ENCODE measurements around the gene ARMC3. TPM values are rescaled to one million over a fixed set of nuclear protein-coding genes. Genes with fewer than 3 reads are reported as not detected.
A peak's percentile ranks its signal among the peaks of the same experiment; 100 is the strongest.

ARMC3 gene
- total RNA-seq, 1 experiment from 2014 or later: 0.61 TPM

DNA sequence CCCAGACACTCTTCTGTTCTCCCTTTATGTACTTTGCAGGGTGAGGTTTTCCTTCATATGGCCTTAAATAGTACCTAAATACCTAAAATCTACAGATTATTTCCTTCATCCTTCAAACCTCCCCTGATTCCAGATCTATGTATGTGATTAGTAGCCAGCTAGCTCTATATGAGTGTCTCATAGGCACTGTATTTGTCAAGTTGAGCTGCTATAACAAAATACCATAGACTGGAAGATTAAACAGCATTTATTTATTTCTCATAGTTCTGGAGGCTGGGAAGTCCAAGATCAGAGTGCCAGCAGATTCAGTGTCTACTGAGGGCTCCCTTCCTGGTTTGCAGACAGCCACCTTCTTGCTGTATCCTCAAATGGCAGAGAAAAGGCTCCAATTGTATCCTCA, 106.9 kb downstream of the ARMC3 start:
- ChIA-PET POLR2A (no interaction called here), CTCF (interaction anchor here (1.4 kb wide), 1 partner anchor 17 kb away, joined by 3 read pairs; no protein-coding TSS in a partner anchor)
- intact Hi-C loops (cut with micrococcal nuclease; ENCODE audit: unreplicated experiment): loop anchor here (2.0 kb wide), 1 partner anchor 20 kb away; no protein-coding TSS in a partner anchor
- Histone ChIP-seq H3K27me3 (replicated peaks; ENCODE audit: control insufficient read depth, insufficient read depth, low read length) (no peaks in the 10 kb centered on the region; the same call in 1 of the 2 replicates), H3K4me1 (no peaks in the 10 kb centered on the region), H3K4me3 (ENCODE audit: low read depth, low read length) (no peak overlapping the region), H3K9me3 (no peaks in the 10 kb centered on the region), H3K36me3 (ENCODE audit: control insufficient read depth, insufficient read depth, low read length) (no peaks in the 10 kb centered on the region)
- H3K27me3 Mint-ChIP-seq (ENCODE audit: insufficient read depth, unreplicated experiment): peaks cover 11% of the 10 kb centered on the region
- H3K36me3 Mint-ChIP-seq (ENCODE audit: insufficient read depth, unreplicated experiment): no peaks in the 10 kb centered on the region
- no peak for DNase-seq
- TF ChIP-seq, protein P1, sequence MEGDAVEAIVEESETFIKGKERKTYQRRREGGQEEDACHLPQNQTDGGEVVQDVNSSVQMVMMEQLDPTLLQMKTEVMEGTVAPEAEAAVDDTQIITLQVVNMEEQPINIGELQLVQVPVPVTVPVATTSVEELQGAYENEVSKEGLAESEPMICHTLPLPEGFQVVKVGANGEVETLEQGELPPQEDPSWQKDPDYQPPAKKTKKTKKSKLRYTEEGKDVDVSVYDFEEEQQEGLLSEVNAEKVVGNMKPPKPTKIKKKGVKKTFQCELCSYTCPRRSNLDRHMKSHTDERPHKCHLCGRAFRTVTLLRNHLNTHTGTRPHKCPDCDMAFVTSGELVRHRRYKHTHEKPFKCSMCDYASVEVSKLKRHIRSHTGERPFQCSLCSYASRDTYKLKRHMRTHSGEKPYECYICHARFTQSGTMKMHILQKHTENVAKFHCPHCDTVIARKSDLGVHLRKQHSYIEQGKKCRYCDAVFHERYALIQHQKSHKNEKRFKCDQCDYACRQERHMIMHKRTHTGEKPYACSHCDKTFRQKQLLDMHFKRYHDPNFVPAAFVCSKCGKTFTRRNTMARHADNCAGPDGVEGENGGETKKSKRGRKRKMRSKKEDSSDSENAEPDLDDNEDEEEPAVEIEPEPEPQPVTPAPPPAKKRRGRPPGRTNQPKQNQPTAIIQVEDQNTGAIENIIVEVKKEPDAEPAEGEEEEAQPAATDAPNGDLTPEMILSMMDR (IDR thresholded peaks at IDR 0.05; ENCODE audit: insufficient read depth in 1 of 2, low read depth in 1 of 2, low read length in 1 of 2, severe bottlenecking in 1 of 2, unreplicated experiment in 1 of 2): no peak
- H3K4me1 Mint-ChIP-seq (ENCODE audit: low read depth, unreplicated experiment): no peaks in the 10 kb centered on the region
- no TSS peak for BruUV-seq (replicated peaks)
- H3K9me3 Mint-ChIP-seq (ENCODE audit: unreplicated experiment): no peaks in the 10 kb centered on the region
- H3K4me3 Mint-ChIP-seq (ENCODE audit: unreplicated experiment): no peak overlapping the region
- H3K27ac Mint-ChIP-seq (ENCODE audit: unreplicated experiment): no peak overlapping the region

DNA sequence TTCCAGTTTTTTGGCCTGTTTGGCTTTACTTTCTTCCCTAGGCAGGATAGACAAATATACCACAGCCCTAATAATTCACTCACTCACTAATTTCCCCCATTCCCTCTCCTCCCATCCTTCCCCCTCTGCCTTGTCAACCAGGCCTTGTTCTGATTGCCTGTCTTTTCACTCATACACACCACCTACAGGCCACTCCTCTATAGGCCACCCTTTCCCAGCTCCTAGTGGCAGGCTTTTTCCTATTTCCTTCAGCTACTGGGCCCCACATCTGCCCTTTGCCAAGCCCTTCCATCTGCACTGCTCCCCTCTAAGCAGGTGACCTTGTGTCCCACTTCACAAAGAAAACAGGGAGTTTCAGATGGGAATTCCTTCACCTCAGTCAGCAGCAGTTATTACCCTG, 107.7 kb downstream of the ARMC3 start:
- DNase-seq: peak in 1 of 2 experiments; percentile 52
- Histone ChIP-seq H3K4me1 (no peaks in the 10 kb centered on the region), H3K4me3 (ENCODE audit: low read depth, low read length) (no peak overlapping the region), H3K36me3 (ENCODE audit: control insufficient read depth, insufficient read depth, low read length) (no peaks in the 10 kb centered on the region), H3K27me3 (replicated peaks; ENCODE audit: control insufficient read depth, insufficient read depth, low read length) (no peaks in the 10 kb centered on the region; the same call in 1 of the 2 replicates), H3K9me3 (no peaks in the 10 kb centered on the region)
- BruUV-seq (replicated peaks): no TSS peak
- Mint-ChIP-seq H3K4me3 (ENCODE audit: unreplicated experiment) (no peak overlapping the region), H3K27ac (ENCODE audit: unreplicated experiment) (no peak overlapping the region), H3K27me3 (ENCODE audit: insufficient read depth, unreplicated experiment) (peaks cover 8% of the 10 kb centered on the region), H3K4me1 (ENCODE audit: low read depth, unreplicated experiment) (no peaks in the 10 kb centered on the region), H3K9me3 (ENCODE audit: unreplicated experiment) (no peaks in the 10 kb centered on the region), H3K36me3 (ENCODE audit: insufficient read depth, unreplicated experiment) (no peaks in the 10 kb centered on the region)
- POLR2A ChIA-PET: no interaction called here
- TF ChIP-seq, protein P1 (IDR thresholded peaks at IDR 0.05; ENCODE audit: insufficient read depth in 1 of 2, low read depth in 1 of 2, low read length in 1 of 2, severe bottlenecking in 1 of 2, unreplicated experiment in 1 of 2): peak; percentile 54 to 84
- CTCF ChIA-PET: interaction anchor here (1.4 kb wide), 1 partner anchor 18 kb away, joined by 3 read pairs; no protein-coding TSS in a partner anchor
- intact Hi-C loops (cut with micrococcal nuclease; ENCODE audit: unreplicated experiment): loop anchor here (2.0 kb wide), 1 partner anchor 21 kb away; no protein-coding TSS in a partner anchor

DNA sequence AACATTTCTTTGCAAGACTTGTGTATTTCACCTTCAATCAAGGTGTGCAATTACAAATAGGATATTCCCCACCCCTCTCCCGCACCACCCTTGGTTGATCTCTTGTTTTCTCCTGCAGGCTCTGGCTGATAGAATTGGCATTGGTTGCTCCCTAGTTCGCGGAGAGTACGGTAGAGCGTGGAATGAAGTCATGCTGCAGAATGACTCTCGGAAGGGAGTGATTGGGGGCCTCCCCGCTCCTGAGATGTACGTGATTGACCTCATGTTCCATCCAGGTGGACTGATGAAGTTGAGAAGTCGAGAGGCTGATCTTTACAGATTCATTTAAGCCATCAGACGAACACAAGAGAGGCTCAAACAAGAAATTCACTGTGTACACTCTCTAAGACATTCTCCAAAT, 109.3 kb downstream of the ARMC3 start:
- ChIA-PET CTCF (interaction anchor here (1.0 kb wide), 1 partner anchor 33 kb away, joined by 3 read pairs; no protein-coding TSS in a partner anchor), POLR2A (no interaction called here)
- H3K4me1 Mint-ChIP-seq (ENCODE audit: low read depth, unreplicated experiment): no peaks in the 10 kb centered on the region
- no peaks in the 10 kb centered on the region for H3K36me3 ChIP-seq (ENCODE audit: control insufficient read depth, insufficient read depth, low read length)
- H3K4me3 Mint-ChIP-seq (ENCODE audit: unreplicated experiment): no peak overlapping the region
- TF ChIP-seq, protein P1 (IDR thresholded peaks at IDR 0.05; ENCODE audit: insufficient read depth in 1 of 2, low read depth in 1 of 2, low read length in 1 of 2, severe bottlenecking in 1 of 2, unreplicated experiment in 1 of 2): no peak
- no peak for DNase-seq
- intact Hi-C loops (cut with micrococcal nuclease; ENCODE audit: unreplicated experiment): no loop called here
- no peaks in the 10 kb centered on the region for H3K4me1 ChIP-seq
- peaks cover 8% of the 10 kb centered on the region for H3K27me3 Mint-ChIP-seq (ENCODE audit: insufficient read depth, unreplicated experiment)
- no peaks in the 10 kb centered on the region for H3K27me3 ChIP-seq (replicated peaks; ENCODE audit: control insufficient read depth, insufficient read depth, low read length)
- no peak overlapping the region for H3K27ac Mint-ChIP-seq (ENCODE audit: unreplicated experiment)
- no peak overlapping the region for H3K4me3 ChIP-seq (ENCODE audit: low read depth, low read length)
- H3K9me3 Mint-ChIP-seq (ENCODE audit: unreplicated experiment): no peaks in the 10 kb centered on the region
- no peaks in the 10 kb centered on the region for H3K9me3 ChIP-seq
- no peaks in the 10 kb centered on the region for H3K36me3 Mint-ChIP-seq (ENCODE audit: insufficient read depth, unreplicated experiment)
- no TSS peak for BruUV-seq (replicated peaks)
